ENCODE data around the gene JPH2. TPM values are rescaled to one million over a fixed set of nuclear protein-coding genes. Genes with fewer than 3 reads are reported as not detected.
"Not testable (repeated sequence)": the region's sequence is repeated elsewhere in the genome, so short reads cannot be mapped to it uniquely, and the experiment has no call there.

JPH2 gene
- under 1 TPM; 0.09 to 0.42 TPM for total RNA-seq

GRCh38 chr20:44187054-44187771 lies at the start of gene JPH2:
Gene JPH2, minus strand, starts transcription at chr20:44187188. Its CDS starts 483 bp downstream, at chr20:44186705.
- H3K36me3 Mint-ChIP-seq (ENCODE audit: low read depth) = no peaks in the 10 kb centered on the region
- no peaks in the 10 kb centered on the region for H3K9me3 Mint-ChIP-seq
- no peak within 1 kb of the TSS for H3K4me3 Mint-ChIP-seq
- H3K4me1 Mint-ChIP-seq = no peaks in the 10 kb centered on the region
- no peak within 1 kb of the TSS for H3K27ac Mint-ChIP-seq
- no peak for ATAC-seq (replicated peaks)
- H3K27me3 Mint-ChIP-seq = peaks cover 50% of the 10 kb centered on the region

- ATAC-seq (replicated peaks) = no peak
- no peak overlapping the region for H3K27ac Mint-ChIP-seq
- no peaks in the 10 kb centered on the region for H3K4me1 Mint-ChIP-seq
- no peaks in the 10 kb centered on the region for H3K27me3 Mint-ChIP-seq
- no peaks in the 10 kb centered on the region for H3K36me3 Mint-ChIP-seq (ENCODE audit: low read depth)
- no peaks in the 10 kb centered on the region for H3K9me3 Mint-ChIP-seq
- no peak overlapping the region for H3K4me3 Mint-ChIP-seq
Measured at GRCh38 chr20:44235702-44236101, 48.7 kb upstream of the JPH2 start.

GRCh38 chr20:44234566-44235317 lies 47.8 kb upstream of the JPH2 start:
- Mint-ChIP-seq H3K4me3 (no peak overlapping the region), H3K36me3 (ENCODE audit: low read depth) (no peaks in the 10 kb centered on the region), H3K4me1 (no peaks in the 10 kb centered on the region), H3K27ac (no peak overlapping the region), H3K9me3 (no peaks in the 10 kb centered on the region), H3K27me3 (no peaks in the 10 kb centered on the region)
- no peak for ATAC-seq (replicated peaks)

GRCh38 chr20:44233436-44234016 lies 46.5 kb upstream of the JPH2 start:
- ATAC-seq (replicated peaks) = no peak
- Mint-ChIP-seq H3K4me3 (no peak overlapping the region), H3K27me3 (no peaks in the 10 kb centered on the region), H3K27ac (no peak overlapping the region), H3K4me1 (no peaks in the 10 kb centered on the region), H3K9me3 (no peaks in the 10 kb centered on the region), H3K36me3 (ENCODE audit: low read depth) (no peaks in the 10 kb centered on the region)

- ATAC-seq (replicated peaks); H3K9me3 Mint-ChIP-seq: not testable (repeated sequence)
Measured at GRCh38 chr20:44232469-44232856, 45.5 kb upstream of the JPH2 start.

GRCh38 chr20:44231713-44232468 lies 44.9 kb upstream of the JPH2 start:
- Mint-ChIP-seq H3K27me3 (no peaks in the 10 kb centered on the region), H3K4me1 (no peaks in the 10 kb centered on the region), H3K4me3 (no peak overlapping the region), H3K27ac (no peak overlapping the region), H3K9me3 (no peaks in the 10 kb centered on the region), H3K36me3 (ENCODE audit: low read depth) (no peaks in the 10 kb centered on the region)
- no peak for ATAC-seq (replicated peaks)

More at GRCh38 chr20:44232469-44232856, 45.5 kb upstream of the JPH2 start:
- H3K27me3 Mint-ChIP-seq; H3K27ac Mint-ChIP-seq; H3K4me3 Mint-ChIP-seq; H3K36me3 Mint-ChIP-seq (ENCODE audit: low read depth); H3K4me1 Mint-ChIP-seq: not testable (repeated sequence)

GRCh38 chr20:44231193-44231592 lies 44.2 kb upstream of the JPH2 start:
- H3K36me3 Mint-ChIP-seq (ENCODE audit: low read depth) = no peaks in the 10 kb centered on the region
- ATAC-seq (replicated peaks) = peak; percentile 34
- H3K27ac Mint-ChIP-seq = no peak overlapping the region
- H3K27me3 Mint-ChIP-seq = no peaks in the 10 kb centered on the region
- H3K9me3 Mint-ChIP-seq = no peaks in the 10 kb centered on the region
- H3K4me1 Mint-ChIP-seq = no peaks in the 10 kb centered on the region
- H3K4me3 Mint-ChIP-seq = no peak overlapping the region

- no peaks in the 10 kb centered on the region for H3K27me3 Mint-ChIP-seq
- no peaks in the 10 kb centered on the region for H3K36me3 Mint-ChIP-seq (ENCODE audit: low read depth)
- ATAC-seq (replicated peaks) = no peak
- no peaks in the 10 kb centered on the region for H3K4me1 Mint-ChIP-seq
- no peak overlapping the region for H3K4me3 Mint-ChIP-seq
- no peak overlapping the region for H3K27ac Mint-ChIP-seq
- H3K9me3 Mint-ChIP-seq = no peaks in the 10 kb centered on the region
Measured at GRCh38 chr20:44228465-44229258, 41.7 kb upstream of the JPH2 start.

- Mint-ChIP-seq H3K36me3 (ENCODE audit: low read depth) (no peaks in the 10 kb centered on the region), H3K27ac (no peak overlapping the region)
- ATAC-seq (replicated peaks) = no peak
Measured at GRCh38 chr20:44224637-44225036, 37.6 kb upstream of the JPH2 start.

GRCh38 chr20:44223721-44224120 lies 36.7 kb upstream of the JPH2 start:
- no peak overlapping the region for H3K27ac Mint-ChIP-seq
- H3K36me3 Mint-ChIP-seq (ENCODE audit: low read depth) = no peaks in the 10 kb centered on the region
- no peaks in the 10 kb centered on the region for H3K27me3 Mint-ChIP-seq
- H3K4me3 Mint-ChIP-seq = no peak overlapping the region
- peaks cover 12% of the 10 kb centered on the region for H3K4me1 Mint-ChIP-seq
- ATAC-seq (replicated peaks) = no peak
- H3K9me3 Mint-ChIP-seq = no peaks in the 10 kb centered on the region

More at GRCh38 chr20:44224637-44225036, 37.6 kb upstream of the JPH2 start:
- Mint-ChIP-seq H3K4me1 (peaks cover 3% of the 10 kb centered on the region), H3K9me3 (no peaks in the 10 kb centered on the region), H3K27me3 (no peaks in the 10 kb centered on the region), H3K4me3 (no peak overlapping the region)

GRCh38 chr20:44222633-44223368 lies 35.8 kb upstream of the JPH2 start:
- H3K4me3 Mint-ChIP-seq = no peak overlapping the region
- ATAC-seq (replicated peaks) = no peak
- peak overlapping the region; percentile 50 for H3K27ac Mint-ChIP-seq
- peaks cover 20% of the 10 kb centered on the region for H3K4me1 Mint-ChIP-seq
- no peaks in the 10 kb centered on the region for H3K27me3 Mint-ChIP-seq
- H3K36me3 Mint-ChIP-seq (ENCODE audit: low read depth) = no peaks in the 10 kb centered on the region
- no peaks in the 10 kb centered on the region for H3K9me3 Mint-ChIP-seq

- ATAC-seq (replicated peaks) = no peak
- Mint-ChIP-seq H3K9me3 (no peaks in the 10 kb centered on the region), H3K36me3 (ENCODE audit: low read depth) (no peaks in the 10 kb centered on the region), H3K27ac (no peak overlapping the region), H3K27me3 (no peaks in the 10 kb centered on the region), H3K4me3 (no peak overlapping the region), H3K4me1 (peaks cover 28% of the 10 kb centered on the region)
Measured at GRCh38 chr20:44222027-44222426, 35.0 kb upstream of the JPH2 start.

- no peaks in the 10 kb centered on the region for H3K36me3 Mint-ChIP-seq (ENCODE audit: low read depth)
- H3K4me3 Mint-ChIP-seq = no peak overlapping the region
- ATAC-seq (replicated peaks) = no peak
- H3K27me3 Mint-ChIP-seq = no peaks in the 10 kb centered on the region
- peak overlapping the region; percentile 34 for H3K27ac Mint-ChIP-seq
- peaks cover 28% of the 10 kb centered on the region for H3K4me1 Mint-ChIP-seq
- no peaks in the 10 kb centered on the region for H3K9me3 Mint-ChIP-seq
Measured at GRCh38 chr20:44221368-44221954, 34.5 kb upstream of the JPH2 start.

All from activated T-helper 17 cell treated with anti-CD3 and anti-CD28 coated beads, Interleukin-2, amount 50 U/mL, for 72 hours (primary cell).